ENCODE results near the gene ENOX1. TPM values are rescaled to one million over a fixed set of nuclear protein-coding genes. Genes with fewer than 3 reads are reported as not detected.

Gene ENOX1
- total RNA-seq, 2 experiments from 2014 or later: 2.4 TPM; not detected in 1

DNA sequence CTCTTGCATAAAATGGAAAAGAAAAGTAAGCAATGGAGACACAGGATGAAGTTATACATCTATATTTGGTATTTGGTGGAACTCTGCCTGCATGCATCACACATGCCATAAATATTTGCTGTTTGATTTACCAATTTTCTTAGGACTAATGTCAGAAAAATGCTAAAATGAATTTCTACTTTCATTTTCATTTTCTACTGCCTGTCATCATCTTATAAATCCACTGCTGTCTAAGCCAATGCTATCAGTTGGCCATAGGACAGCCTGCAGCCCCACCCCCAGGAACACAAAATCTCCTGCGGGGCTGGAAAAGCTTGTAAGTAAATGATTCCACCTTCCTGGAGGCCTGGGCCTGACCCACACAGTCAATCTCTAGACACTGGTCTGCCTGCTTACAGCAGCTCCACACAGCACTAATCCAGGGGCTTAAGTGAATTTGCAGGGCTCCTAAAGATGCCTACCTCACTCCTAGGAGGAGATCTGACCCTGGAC, 122.0 kb downstream of the ENOX1 start:
- CTCF ChIA-PET: no interaction called here
- Mint-ChIP-seq H3K36me3 (no peaks in the 10 kb centered on the region), H3K27me3 (peaks cover 5% of the 10 kb centered on the region), H3K4me3 (peak overlapping the region; percentile 15), H3K4me1 (peaks cover 9% of the 10 kb centered on the region), H3K27ac (peak overlapping the region; percentile 62), H3K9me3 (ENCODE audit: low read depth) (no peaks in the 10 kb centered on the region)
- DNase-seq (peak; percentile 44), ATAC-seq (peak; percentile 61)

GRCh38 chr13:43663474-43664090, 123.2 kb downstream of the ENOX1 start:
- Mint-ChIP-seq H3K27ac (no peak overlapping the region), H3K9me3 (ENCODE audit: low read depth) (no peaks in the 10 kb centered on the region), H3K36me3 (no peaks in the 10 kb centered on the region), H3K4me3 (no peak overlapping the region), H3K4me1 (peaks cover 9% of the 10 kb centered on the region), H3K27me3 (peaks cover 8% of the 10 kb centered on the region)
- DNase-seq: no peak
- no peak for ATAC-seq
- CTCF ChIA-PET: no interaction called here

DNA sequence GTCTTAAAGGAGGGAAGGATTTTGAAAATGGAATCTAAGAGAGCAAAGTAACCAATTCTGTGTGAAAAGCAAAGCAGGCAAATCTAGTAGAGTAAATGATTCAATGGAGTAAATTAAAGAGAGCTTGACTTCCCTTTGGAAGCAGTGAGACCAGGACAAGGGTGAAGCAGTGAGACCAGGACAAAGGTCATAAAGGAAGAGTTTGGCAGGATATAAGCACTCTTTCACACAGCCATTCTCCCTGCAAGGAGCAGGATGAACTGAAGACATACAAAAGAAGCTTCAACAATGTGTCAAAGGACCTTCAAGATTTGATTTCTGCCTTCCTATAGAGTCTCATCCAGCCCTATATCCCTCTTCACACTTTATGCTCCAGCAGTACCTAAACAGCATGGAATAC, 123.8 kb downstream of the ENOX1 start:
- CTCF ChIA-PET: no interaction called here
- Mint-ChIP-seq H3K27ac (no peak overlapping the region), H3K36me3 (no peaks in the 10 kb centered on the region), H3K4me3 (no peak overlapping the region), H3K27me3 (peaks cover 12% of the 10 kb centered on the region), H3K4me1 (peaks cover 9% of the 10 kb centered on the region), H3K9me3 (ENCODE audit: low read depth) (no peaks in the 10 kb centered on the region)
- ATAC-seq (no peak), DNase-seq (no peak)

DNA sequence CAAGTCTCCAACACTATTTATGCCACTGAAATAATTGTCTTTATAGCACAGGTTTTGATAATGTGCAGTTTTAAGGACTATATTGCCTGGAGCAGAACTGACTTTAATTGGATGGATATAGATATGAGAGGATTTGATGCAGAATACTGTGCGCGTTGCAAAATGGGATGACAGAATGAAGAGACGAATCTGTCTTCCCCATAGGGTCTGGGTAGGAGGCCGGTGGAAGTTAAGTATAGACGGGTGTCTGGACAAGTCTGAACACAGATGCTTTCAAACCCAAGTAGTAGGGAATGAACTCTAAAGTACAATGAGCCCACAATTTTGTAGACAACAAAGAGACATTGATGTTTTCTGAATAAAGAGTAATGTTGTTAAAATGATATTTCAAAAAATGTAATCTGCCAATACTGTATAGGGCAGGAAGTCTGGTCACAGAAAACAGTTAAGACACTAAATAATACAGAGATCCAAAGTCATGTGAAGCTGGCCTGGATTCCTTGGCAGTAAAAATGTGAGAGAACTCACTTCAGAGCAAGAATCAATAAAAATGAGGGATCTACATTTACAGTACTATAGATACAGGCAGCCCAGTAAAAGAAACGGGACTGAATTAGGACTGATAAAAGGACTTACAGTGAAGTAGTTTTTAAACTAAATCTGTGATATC, 125.5 kb downstream of the ENOX1 start:
- peaks cover 9% of the 10 kb centered on the region for H3K4me1 Mint-ChIP-seq
- H3K27me3 Mint-ChIP-seq: peaks cover 15% of the 10 kb centered on the region
- no peak overlapping the region for H3K27ac Mint-ChIP-seq
- H3K9me3 Mint-ChIP-seq (ENCODE audit: low read depth): no peaks in the 10 kb centered on the region
- no peak for DNase-seq
- no peak for ATAC-seq
- CTCF ChIA-PET: no interaction called here
- H3K4me3 Mint-ChIP-seq: no peak overlapping the region
- H3K36me3 Mint-ChIP-seq: no peaks in the 10 kb centered on the region

- no peak for ATAC-seq
- Mint-ChIP-seq H3K36me3 (no peaks in the 10 kb centered on the region), H3K27ac (no peak overlapping the region), H3K27me3 (peaks cover 23% of the 10 kb centered on the region), H3K4me1 (no peaks in the 10 kb centered on the region), H3K4me3 (no peak overlapping the region), H3K9me3 (ENCODE audit: low read depth) (no peaks in the 10 kb centered on the region)
- CTCF ChIA-PET: no interaction called here
- DNase-seq: no peak
Observed at GRCh38 chr13:43657485-43657884, 129.3 kb downstream of the ENOX1 start.

- H3K27ac Mint-ChIP-seq: no peak overlapping the region
- H3K4me1 Mint-ChIP-seq: no peaks in the 10 kb centered on the region
- no peak overlapping the region for H3K4me3 Mint-ChIP-seq
- ATAC-seq (no peak), DNase-seq (no peak)
- no peaks in the 10 kb centered on the region for H3K9me3 Mint-ChIP-seq (ENCODE audit: low read depth)
- H3K27me3 Mint-ChIP-seq: peaks cover 17% of the 10 kb centered on the region
- no peaks in the 10 kb centered on the region for H3K36me3 Mint-ChIP-seq
- CTCF ChIA-PET: no interaction called here
Observed at GRCh38 chr13:43653980-43654379, 132.8 kb downstream of the ENOX1 start.

- H3K36me3 Mint-ChIP-seq: no peaks in the 10 kb centered on the region
- H3K4me3 Mint-ChIP-seq: no peak overlapping the region
- no peak for DNase-seq
- CTCF ChIA-PET: no interaction called here
- H3K27ac Mint-ChIP-seq: no peak overlapping the region
- no peaks in the 10 kb centered on the region for H3K9me3 Mint-ChIP-seq (ENCODE audit: low read depth)
- ATAC-seq: no peak
- H3K4me1 Mint-ChIP-seq: no peaks in the 10 kb centered on the region
- peaks cover 16% of the 10 kb centered on the region for H3K27me3 Mint-ChIP-seq
Observed at GRCh38 chr13:43653395-43653794, 133.4 kb downstream of the ENOX1 start.

- ATAC-seq (no peak), DNase-seq (no peak)
- Mint-ChIP-seq H3K27me3 (peaks cover 18% of the 10 kb centered on the region), H3K4me3 (no peak overlapping the region), H3K4me1 (no peaks in the 10 kb centered on the region), H3K9me3 (ENCODE audit: low read depth) (no peaks in the 10 kb centered on the region), H3K36me3 (no peaks in the 10 kb centered on the region), H3K27ac (no peak overlapping the region)
- CTCF ChIA-PET: no interaction called here
Observed at GRCh38 chr13:43652760-43653159, 134.0 kb downstream of the ENOX1 start.

- Mint-ChIP-seq H3K4me1 (no peaks in the 10 kb centered on the region), H3K4me3 (no peak overlapping the region), H3K9me3 (ENCODE audit: low read depth) (no peaks in the 10 kb centered on the region), H3K27me3 (peaks cover 14% of the 10 kb centered on the region), H3K36me3 (no peaks in the 10 kb centered on the region), H3K27ac (no peak overlapping the region)
- CTCF ChIA-PET: no interaction called here
- ATAC-seq (no peak), DNase-seq (no peak)
Observed at GRCh38 chr13:43650882-43651281, 135.9 kb downstream of the ENOX1 start.

DNA sequence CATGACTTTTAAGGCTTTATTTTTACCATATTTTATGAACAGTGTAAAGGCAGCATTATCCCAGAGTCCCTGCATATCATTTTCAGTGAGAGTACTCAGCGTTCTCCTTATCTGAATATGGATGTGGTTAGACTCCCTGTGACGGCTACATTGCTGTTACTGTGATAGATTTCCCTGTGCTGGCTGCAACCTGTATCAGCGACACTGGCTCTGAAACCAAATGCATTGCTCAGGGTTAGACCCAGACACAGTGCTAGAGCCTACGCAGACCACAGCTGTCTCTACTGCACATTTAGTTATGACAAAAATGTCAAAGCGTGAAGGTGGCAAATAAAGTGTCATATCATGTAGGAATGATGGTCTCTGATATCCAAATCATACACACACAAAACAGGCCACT, 138.0 kb downstream of the ENOX1 start:
- Mint-ChIP-seq H3K4me1 (no peaks in the 10 kb centered on the region), H3K9me3 (ENCODE audit: low read depth) (no peaks in the 10 kb centered on the region), H3K36me3 (no peaks in the 10 kb centered on the region), H3K27ac (no peak overlapping the region), H3K4me3 (no peak overlapping the region), H3K27me3 (peaks cover 5% of the 10 kb centered on the region)
- DNase-seq: no peak
- ATAC-seq: no peak
- CTCF ChIA-PET: no interaction called here

- Mint-ChIP-seq H3K36me3 (no peaks in the 10 kb centered on the region), H3K27ac (no peak overlapping the region), H3K27me3 (peaks cover 8% of the 10 kb centered on the region), H3K9me3 (ENCODE audit: low read depth) (no peaks in the 10 kb centered on the region), H3K4me3 (no peak overlapping the region), H3K4me1 (no peaks in the 10 kb centered on the region)
- CTCF ChIA-PET: no interaction called here
- DNase-seq (no peak), ATAC-seq (no peak)
Observed at GRCh38 chr13:43647471-43647870, 139.3 kb downstream of the ENOX1 start.

DNA sequence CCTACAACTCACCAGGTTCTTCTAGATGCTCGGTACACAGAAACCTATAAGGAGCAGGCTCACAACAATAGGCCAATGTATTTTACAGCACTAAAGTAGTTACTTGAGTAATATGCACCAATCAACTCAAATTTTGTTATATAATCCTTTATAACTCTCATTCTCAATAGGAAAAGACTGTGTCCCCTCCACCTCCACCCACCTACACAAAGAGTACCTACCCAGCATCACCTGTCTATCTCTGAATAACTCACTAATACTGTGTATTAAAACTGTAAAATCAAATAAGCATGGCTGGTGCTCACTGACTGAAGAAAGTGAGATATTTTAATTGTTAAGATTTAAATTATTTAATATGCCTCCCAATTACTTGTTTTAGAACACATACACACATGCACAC, 146.3 kb downstream of the ENOX1 start:
- CTCF ChIA-PET: no interaction called here
- no peak overlapping the region for H3K4me3 Mint-ChIP-seq
- no peaks in the 10 kb centered on the region for H3K4me1 Mint-ChIP-seq
- DNase-seq: no peak
- no peak overlapping the region for H3K27ac Mint-ChIP-seq
- no peaks in the 10 kb centered on the region for H3K36me3 Mint-ChIP-seq
- H3K9me3 Mint-ChIP-seq (ENCODE audit: low read depth): no peaks in the 10 kb centered on the region
- H3K27me3 Mint-ChIP-seq: peaks cover 15% of the 10 kb centered on the region
- ATAC-seq: no peak

DNA sequence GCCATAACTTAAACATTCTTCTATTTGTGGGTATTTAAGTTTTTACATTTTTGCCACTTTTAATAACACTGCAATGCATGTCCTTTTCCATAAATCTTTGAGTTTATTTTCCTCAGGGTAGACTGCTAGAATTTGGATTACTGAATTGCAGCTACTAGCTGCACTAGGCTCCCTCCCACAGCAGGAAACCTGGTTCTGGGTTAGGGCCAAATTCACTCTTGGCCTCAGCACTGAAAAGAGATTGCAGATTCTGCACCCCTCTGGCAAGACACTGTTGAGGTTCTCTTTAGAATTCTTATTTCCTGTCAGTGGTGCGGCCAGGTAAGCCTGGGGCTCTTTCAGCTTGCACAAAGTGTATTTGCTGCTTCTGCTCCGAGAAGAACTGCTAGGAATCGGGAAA, 155.7 kb downstream of the ENOX1 start:
- H3K27ac Mint-ChIP-seq: no peak overlapping the region
- H3K27me3 Mint-ChIP-seq: peaks cover 29% of the 10 kb centered on the region
- H3K9me3 Mint-ChIP-seq (ENCODE audit: low read depth): no peaks in the 10 kb centered on the region
- no peak overlapping the region for H3K4me3 Mint-ChIP-seq
- ATAC-seq (no peak), DNase-seq (no peak)
- no peaks in the 10 kb centered on the region for H3K4me1 Mint-ChIP-seq
- no peaks in the 10 kb centered on the region for H3K36me3 Mint-ChIP-seq
- CTCF ChIA-PET: no interaction called here

- H3K27ac Mint-ChIP-seq: no peak overlapping the region
- DNase-seq (no peak), ATAC-seq (no peak)
- H3K4me1 Mint-ChIP-seq: no peaks in the 10 kb centered on the region
- no peaks in the 10 kb centered on the region for H3K9me3 Mint-ChIP-seq (ENCODE audit: low read depth)
- CTCF ChIA-PET: no interaction called here
- H3K27me3 Mint-ChIP-seq: peaks cover 30% of the 10 kb centered on the region
- no peaks in the 10 kb centered on the region for H3K36me3 Mint-ChIP-seq
- H3K4me3 Mint-ChIP-seq: no peak overlapping the region
Observed at GRCh38 chr13:43629691-43630480, 156.9 kb downstream of the ENOX1 start.
